HG02981 (cell line): ENCODE data around the gene NVL.

ENCODE experiments used
- ATAC-seq: cut with Tn5 transposase; IDR thresholded peaks from one replicate; pipeline ENCODE4 v1.9.1; 2021; ENCODE audit warnings: mild to moderate bottlenecking, moderate library complexity; ENCODE audit not compliant: unreplicated experiment

NVL gene

GRCh38 chr1:224289396-224289795 is 40.6 kb downstream of the NVL start:
- ATAC-seq: no peak

- no peak for ATAC-seq
These were observed 42.3 kb downstream of the NVL start for GRCh38 chr1:224287714-224288113.

GRCh38 chr1:224282140-224282539 is 47.8 kb downstream of the NVL start:
- no peak for ATAC-seq

DNA sequence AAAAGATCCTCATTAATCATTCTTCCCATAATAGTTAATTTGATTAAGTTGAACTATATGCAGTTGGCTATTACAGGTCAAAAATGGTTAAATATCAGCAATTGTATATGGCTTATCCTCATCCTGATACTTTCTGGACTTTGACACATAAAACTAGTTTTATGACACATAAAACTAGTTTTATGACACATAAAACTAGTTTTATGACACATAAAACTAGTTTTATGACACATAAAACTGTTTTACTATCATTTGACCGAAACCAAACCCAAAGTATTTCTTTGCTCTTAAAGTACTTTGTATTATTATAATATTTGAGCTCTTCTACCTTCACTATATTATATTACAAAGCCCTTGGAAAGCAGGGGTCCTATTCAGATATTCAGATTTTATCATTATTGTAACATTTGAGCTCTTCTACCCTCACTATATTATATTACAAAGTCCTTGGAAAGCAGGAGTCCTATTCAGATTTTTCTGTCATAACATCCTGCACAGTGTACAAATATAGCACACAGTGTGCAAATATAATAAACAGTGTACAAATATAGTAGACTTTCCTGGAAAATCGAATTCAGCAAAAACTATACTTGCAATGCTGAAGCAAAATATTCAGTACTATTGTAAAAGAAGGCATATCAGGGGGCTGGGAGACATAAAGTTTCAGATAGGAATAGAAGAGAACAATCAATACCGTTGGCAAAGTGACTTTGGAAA is 53.0 kb downstream of the NVL start:
- no peak for ATAC-seq

GRCh38 chr1:224274970-224275626 is 54.9 kb downstream of the NVL start:
- no peak for ATAC-seq

GRCh38 chr1:224273641-224274040 is 56.3 kb downstream of the NVL start:
- ATAC-seq: no peak

DNA sequence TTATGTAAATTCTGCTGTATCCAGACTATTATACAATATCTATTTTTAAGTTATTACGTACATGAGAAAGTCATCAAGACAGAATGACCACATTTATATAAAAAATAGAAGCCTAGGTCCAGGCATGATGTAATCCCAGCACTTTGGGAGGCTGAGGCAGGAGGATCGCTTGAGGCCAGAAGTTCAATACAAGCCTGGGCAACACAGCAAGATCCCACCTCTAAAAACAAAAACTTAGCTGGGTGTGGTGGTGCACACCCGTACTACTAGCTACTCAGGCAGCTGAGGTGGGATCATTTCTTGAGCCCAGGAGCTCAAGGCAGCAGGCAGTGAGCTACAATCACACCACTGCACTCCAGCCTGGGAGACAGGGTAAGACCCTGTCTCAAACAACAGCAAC is 58.9 kb downstream of the NVL start:
- no peak for ATAC-seq

DNA sequence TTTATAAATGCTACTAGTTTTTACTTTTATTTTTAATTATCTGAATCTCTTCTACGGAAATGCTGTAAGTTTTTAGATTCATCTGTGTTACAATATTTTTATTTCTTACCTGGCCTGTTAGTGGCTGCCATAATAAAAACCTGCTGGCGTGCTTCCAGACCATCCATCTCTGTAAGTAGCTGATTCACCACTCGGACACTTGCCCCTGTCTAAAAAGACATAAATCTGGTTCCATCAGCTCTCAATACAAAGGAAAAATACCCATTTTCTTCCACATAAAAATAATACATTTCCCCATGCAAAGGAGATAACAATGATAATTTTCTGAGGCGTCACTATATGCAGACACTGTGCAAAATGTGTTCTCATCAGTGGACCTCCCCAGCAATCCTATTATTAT is 62.0 kb downstream of the NVL start:
- ATAC-seq: no peak

DNA sequence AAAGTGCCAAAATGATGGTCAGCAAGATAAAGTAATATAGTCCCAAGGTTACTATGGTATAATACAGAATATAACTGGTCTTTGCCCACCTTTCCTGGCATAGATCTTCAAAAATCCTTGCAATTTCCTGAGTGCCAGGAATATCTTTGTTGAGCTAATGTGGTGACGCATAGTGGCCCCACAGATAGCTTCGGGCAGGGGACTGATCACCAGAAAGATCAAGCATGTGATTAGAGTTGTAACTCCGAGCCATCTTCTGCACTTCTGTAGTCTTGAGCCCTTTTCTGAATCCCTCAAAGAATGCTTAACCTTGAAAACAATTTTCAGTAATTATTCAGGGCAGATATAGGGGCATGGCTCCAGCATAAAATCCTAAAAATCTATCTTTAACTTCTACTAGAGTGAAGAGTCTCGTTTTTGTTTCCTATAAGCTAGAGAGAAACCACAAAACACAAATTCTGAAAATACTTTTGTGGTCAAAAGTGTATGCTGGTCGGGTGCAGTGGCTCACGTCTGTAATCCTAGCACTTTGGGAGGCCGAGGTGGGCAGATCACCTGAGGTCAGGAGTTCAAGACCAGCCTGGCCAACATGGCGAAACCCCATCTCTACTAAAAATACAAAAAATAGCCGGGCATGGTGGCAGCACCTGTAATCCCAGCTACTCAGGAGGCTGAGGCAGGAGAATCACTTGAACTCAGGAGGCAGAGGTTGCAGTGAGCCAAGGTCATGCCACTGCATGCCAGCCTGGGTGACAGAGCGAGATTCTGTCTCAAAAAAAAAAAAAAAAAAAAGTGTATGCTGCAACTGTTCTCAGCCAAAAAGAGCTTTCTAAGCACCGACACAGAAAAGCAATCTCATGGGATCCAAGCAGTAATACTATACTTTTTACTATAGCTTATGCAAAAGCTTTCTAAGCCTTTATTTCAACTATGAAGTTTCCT is 62.8 kb downstream of the NVL start:
- no peak for ATAC-seq

- peak; percentile 60 for ATAC-seq
These were observed 63.7 kb downstream of the NVL start for GRCh38 chr1:224266105-224266914.

DNA sequence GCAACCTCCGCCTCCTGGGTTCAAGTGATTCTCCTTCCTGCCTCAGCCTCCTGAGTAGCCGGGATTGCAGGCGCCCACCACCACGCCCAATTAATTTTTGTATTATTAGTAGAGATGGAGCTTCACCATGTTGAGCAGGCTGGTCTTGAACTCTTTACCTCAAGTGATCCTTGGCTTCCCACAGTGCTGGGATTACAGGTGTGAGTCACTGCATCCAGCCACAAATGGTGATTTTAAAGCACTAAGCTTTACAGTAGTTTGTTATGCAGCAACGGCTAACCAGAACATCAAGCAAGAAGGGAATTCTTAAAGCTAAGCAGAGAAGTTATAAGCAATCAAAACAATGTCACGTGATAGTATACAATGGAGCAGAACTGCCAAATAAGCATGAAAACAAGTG is 65.7 kb downstream of the NVL start:
- no peak for ATAC-seq

DNA sequence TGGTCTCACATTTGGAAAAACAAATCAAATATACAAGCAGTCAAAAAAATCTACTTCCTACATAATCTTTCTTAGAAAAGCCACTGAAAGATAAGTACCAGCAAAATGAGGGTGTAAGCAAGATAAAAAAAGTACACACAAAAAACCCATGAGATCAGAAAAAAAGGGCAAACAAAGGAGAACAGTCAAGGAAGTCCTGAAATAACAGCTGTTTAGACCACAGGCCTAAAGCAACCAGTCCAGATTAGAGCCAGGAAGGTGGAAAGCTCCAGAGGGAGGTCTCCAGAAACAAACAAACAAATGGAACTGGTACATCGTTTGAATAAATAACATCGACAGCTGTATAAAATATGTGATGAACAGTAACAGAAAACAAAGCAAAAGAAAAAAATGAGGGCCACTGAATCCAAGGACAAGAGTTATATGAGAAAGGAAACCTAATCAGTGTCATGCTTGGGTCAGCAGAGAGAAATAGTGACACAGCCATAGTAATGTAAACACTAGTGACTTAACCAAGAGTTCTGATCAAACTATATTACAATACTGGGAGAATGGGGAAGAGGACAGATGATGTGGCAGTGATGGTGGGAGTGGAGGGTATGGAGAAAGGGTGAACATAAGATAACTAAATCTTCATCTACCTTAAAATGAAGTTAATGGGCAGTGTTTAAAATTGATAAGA is 67.5 kb downstream of the NVL start:
- ATAC-seq: no peak

- no peak for ATAC-seq
These were observed 70.0 kb downstream of the NVL start for GRCh38 chr1:224259986-224260385.

GRCh38 chr1:224258351-224258750 is 71.6 kb downstream of the NVL start:
- no peak for ATAC-seq

GRCh38 chr1:224256640-224257039 is 73.3 kb downstream of the NVL start:
- no peak for ATAC-seq

- ATAC-seq: no peak
These were observed 76.3 kb downstream of the NVL start for GRCh38 chr1:224253721-224254120.

DNA sequence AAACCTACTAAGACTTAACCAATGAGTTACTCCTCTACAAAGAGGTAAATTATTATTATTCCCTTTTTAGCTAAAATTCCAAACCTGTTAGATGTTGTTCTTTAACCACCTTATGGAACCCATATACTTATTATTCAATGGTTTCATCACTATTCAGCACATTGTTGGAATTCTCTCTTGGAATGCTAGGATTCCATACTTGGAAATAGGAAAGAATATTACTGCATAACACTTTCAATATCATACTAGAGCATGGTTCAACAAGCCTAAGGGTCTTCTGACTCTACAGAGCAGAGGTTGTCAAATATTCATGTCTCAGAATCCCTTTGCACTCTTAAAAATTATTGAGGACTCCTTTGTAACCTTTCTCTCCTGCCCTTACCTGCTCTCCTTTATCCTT is 77.5 kb downstream of the NVL start:
- no peak for ATAC-seq

DNA sequence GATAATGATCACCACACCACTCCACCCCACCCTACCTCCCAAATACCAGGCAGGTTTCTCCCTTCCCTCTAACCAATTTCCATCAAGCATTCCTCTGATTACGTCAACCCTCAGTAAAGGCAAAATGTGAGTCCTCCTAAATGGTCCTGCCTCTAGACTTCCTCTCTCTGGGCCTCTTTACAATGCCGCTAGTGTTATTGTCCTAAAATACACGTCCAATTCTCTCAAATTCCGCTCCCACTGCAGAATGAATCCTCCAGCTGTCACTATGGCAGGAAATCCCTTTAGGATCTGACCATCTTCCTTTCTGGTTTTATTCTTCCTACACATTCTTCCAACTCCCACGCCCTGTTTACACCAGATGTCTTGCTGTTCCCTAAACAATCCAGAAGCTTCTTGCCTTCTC is 78.2 kb downstream of the NVL start:
- no peak for ATAC-seq

DNA sequence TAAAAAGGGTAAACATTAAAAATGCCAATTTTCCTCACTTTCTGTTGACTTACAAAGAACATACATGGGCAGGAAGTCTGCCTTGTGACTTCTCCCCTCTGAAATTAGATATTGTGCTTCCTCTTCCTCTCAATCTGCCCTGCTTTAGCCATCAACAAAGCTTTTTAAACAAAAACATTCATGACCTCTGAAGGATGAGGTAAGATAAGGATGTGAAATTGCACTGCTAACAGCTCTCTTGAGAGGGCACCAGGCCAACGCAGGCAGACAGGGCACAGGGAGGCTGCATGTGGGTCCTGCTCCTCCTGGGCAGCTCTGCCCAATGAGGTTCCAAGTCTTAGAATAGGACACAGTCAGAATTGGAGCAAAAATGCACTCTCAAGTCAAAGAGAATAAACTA is 84.8 kb downstream of the NVL start:
- ATAC-seq: peak; percentile 80

GRCh38 chr1:224238756-224239155 is 91.2 kb downstream of the NVL start:
- no peak for ATAC-seq
